GM23248 (cell line): ENCODE results near the gene SMIM43. TPM values are rescaled to one million over a fixed set of nuclear protein-coding genes. Genes with fewer than 3 reads are reported as not detected.

Source experiments
- DNase-seq: peaks from one replicate; pipeline ENCODE4 v3.0.0-alpha.2; 2015
- H2AFZ ChIP-seq: fragments of 200-600 bp; sonication (generic); 2 replicates; pipeline ENCODE4 v1.6.1; 2016; ENCODE audit warnings: antibody characterized with exemption
- H3F3A ChIP-seq: fragments of 200-600 bp; sonication (generic); 2 replicates; pipeline ENCODE4 v1.6.1; 2016; ENCODE audit warnings: mild to moderate bottlenecking, antibody characterized with exemption, mixed run types; ENCODE audit not compliant: insufficient read depth
- H3K27ac ChIP-seq: fragments of 200-600 bp; sonication (generic); 2 replicates; pipeline ENCODE4 v1.5.1; 2016; ENCODE audit warnings: mild to moderate bottlenecking
- H3K27me3 ChIP-seq: fragments of 200-600 bp; sonication (generic); replicated peaks from 2 replicates; pipeline ENCODE4 v1.6.1; 2016; ENCODE audit warnings: mild to moderate bottlenecking; ENCODE audit not compliant: insufficient read depth
- H3K36me3 ChIP-seq: fragments of 200-600 bp; sonication (generic); 2 replicates; pipeline ENCODE4 v1.6.1; 2016; ENCODE audit warnings: low read depth, mild to moderate bottlenecking
- H3K4me1 ChIP-seq: fragments of 200-600 bp; sonication (generic); 2 replicates; pipeline ENCODE4 v1.6.1; 2016; ENCODE audit warnings: mild to moderate bottlenecking; ENCODE audit not compliant: insufficient read depth
- H3K4me2 ChIP-seq: fragments of 200-600 bp; sonication (generic); one replicate; pipeline ENCODE4 v1.6.1; 2016; ENCODE audit warnings: mild to moderate bottlenecking; ENCODE audit not compliant: unreplicated experiment
- H3K4me3 ChIP-seq: fragments of 200-600 bp; sonication (generic); 2 replicates; pipeline ENCODE4 v1.5.1; 2016; ENCODE audit warnings: mild to moderate bottlenecking
- H3K79me2 ChIP-seq: fragments of 200-600 bp; sonication (generic); 2 replicates; pipeline ENCODE4 v1.6.1; 2016; ENCODE audit warnings: mild to moderate bottlenecking; ENCODE audit not compliant: insufficient read depth
- H3K9ac ChIP-seq: fragments of 200-600 bp; sonication (generic); 2 replicates; pipeline ENCODE4 v1.6.1; 2016; ENCODE audit warnings: mild to moderate bottlenecking
- H3K9me2 ChIP-seq: fragments of 200-600 bp; sonication (generic); 2 replicates; pipeline ENCODE4 v1.6.1; 2016; ENCODE audit warnings: mixed run types, mild to moderate bottlenecking, moderate library complexity; ENCODE audit not compliant: insufficient read depth
- H3K9me3 ChIP-seq: fragments of 200-600 bp; sonication (generic); one replicate; pipeline ENCODE4 v1.6.1; 2017; ENCODE audit warnings: low read depth
- H4K20me1 ChIP-seq: fragments of 200-600 bp; sonication (generic); 2 replicates; pipeline ENCODE4 v1.6.0; 2016; ENCODE audit not compliant: insufficient read depth
- EZH2 ChIP-seq: fragments of 200-600 bp; sonication (generic); IDR thresholded peaks from 2 replicates; pipeline ENCODE4 v1.6.1; 2018; ENCODE audit warnings: antibody characterized with exemption, mild to moderate bottlenecking; ENCODE audit not compliant: insufficient read depth, poor library complexity, severe bottlenecking
- EZH2phosphoT487 ChIP-seq: fragments of 200-600 bp; sonication (generic); IDR thresholded peaks from 2 replicates; pipeline ENCODE4 v1.6.1; 2018; ENCODE audit warnings: antibody characterized with exemption, moderate library complexity, mild to moderate bottlenecking, low read depth; ENCODE audit not compliant: insufficient read depth
- WGBS, 2 experiments: methylation state at CpG; one replicate each; pipeline ENCODE4 v1.1.6; 2015 to 2017; ENCODE audit warnings: low lambda C conversion rate in 2 of 2, low coverage in 1 of 2; ENCODE audit errors: missing lambda C conversion rate in 2 of 2; 5-methylcytosine and 5-hydroxymethylcytosine counted together
- in situ Hi-C: fragments of 300-500 bp; cut with MboI; formaldehyde crosslinking; loops from 2 replicates; pipeline ENCODE4 v1.15.0; 2020
- polyA plus RNA-seq: library from polyadenylated mRNA; unstranded; fragments of >200 nt; fragmentation: Nextera tagmentation; extraction: Ambion mirVana; gene quantifications from 2 replicates; pipeline ENCODE4 v1.2.1, GENCODE V29; 2016
- total RNA-seq: library from RNA; depleted of rRNA; stranded (reverse); fragments of >200 nt; shearing (Covaris generic); gene quantifications from 2 replicates; pipeline ENCODE4 v1.2.3, GENCODE V29; 2014

SMIM43 gene
- total and polyA plus RNA-seq, 2 experiments from 2014 or later = 1.4 to 3.5 TPM

GRCh38 chr4:121801715-121802075, 36.7 kb upstream of the SMIM43 start:
- H3K9me2 ChIP-seq = no peaks in the 10 kb centered on the region
- 0 to 1% methylated on average over 4 of the region's 4 CpGs for WGBS, 2 experiments
- H3K36me3 ChIP-seq = peaks cover 39% of the 10 kb centered on the region
- peaks cover 19% of the 10 kb centered on the region for H3K4me1 ChIP-seq
- peaks cover 49% of the 10 kb centered on the region for H3K79me2 ChIP-seq
- no peaks in the 10 kb centered on the region for H3K9me3 ChIP-seq
- H3K4me3 ChIP-seq = peak overlapping the region; percentile 93
- H4K20me1 ChIP-seq = no peaks in the 10 kb centered on the region
- peak overlapping the region; percentile 94 for H3K4me2 ChIP-seq
- in situ Hi-C loops = no loop called here
- TF ChIP-seq EZH2phosphoT487 (no peak), EZH2 (no peak)
- peak overlapping the region; percentile 89 for H3K27ac ChIP-seq
- H2AFZ ChIP-seq = peak overlapping the region; percentile 98
- peaks cover 4% of the 10 kb centered on the region; the same call in 1 of the 2 replicates for H3F3A ChIP-seq
- peak overlapping the region; percentile 88 for H3K9ac ChIP-seq
- H3K27me3 ChIP-seq = no peaks in the 10 kb centered on the region
- no peak for DNase-seq

GRCh38 chr4:121800961-121801714, 36.2 kb upstream of the SMIM43 start, which contains the start of gene EXOSC9:
Gene EXOSC9 (plus strand): TSS chr4:121801323. CDS start chr4:121801425, 102 bp downstream.
- Histone ChIP-seq H3K9me2 (no peaks in the 10 kb centered on the region), H3K9me3 (no peaks in the 10 kb centered on the region), H3K27ac (peak within 1 kb of the TSS; percentile 89), H4K20me1 (no peaks in the 10 kb centered on the region), H3K27me3 (no peaks in the 10 kb centered on the region), H3K36me3 (peaks cover 34% of the 10 kb centered on the region), H3K79me2 (peaks cover 43% of the 10 kb centered on the region), H3K4me3 (peak within 1 kb of the TSS; percentile 93), H3K4me1 (peaks cover 24% of the 10 kb centered on the region), H2AFZ (peak within 1 kb of the TSS; percentile 98), H3K4me2 (peak within 1 kb of the TSS; percentile 94), H3F3A (peaks cover 4% of the 10 kb centered on the region), H3K9ac (peak within 1 kb of the TSS; percentile 88)
- DNase-seq = peak; percentile 95
- 1% methylated on average over 46 to 48 of the region's 48 CpGs for WGBS, 2 experiments
- no peak for TF ChIP-seq EZH2phosphoT487
- no peak for TF ChIP-seq EZH2
- in situ Hi-C loops = no loop called here

- in situ Hi-C loops = no loop called here
- Histone ChIP-seq H3K4me1 (peaks cover 29% of the 10 kb centered on the region), H3K79me2 (peaks cover 43% of the 10 kb centered on the region), H3K36me3 (peaks cover 30% of the 10 kb centered on the region), H3K27me3 (no peaks in the 10 kb centered on the region), H3K9ac (peak overlapping the region; percentile 88), H2AFZ (peak overlapping the region; percentile 98), H3K4me3 (peak overlapping the region; percentile 93), H3K27ac (peak overlapping the region; percentile 89), H4K20me1 (no peaks in the 10 kb centered on the region), H3F3A (peaks cover 10% of the 10 kb centered on the region), H3K4me2 (peak overlapping the region; percentile 94), H3K9me2 (no peaks in the 10 kb centered on the region), H3K9me3 (no peaks in the 10 kb centered on the region)
- DNase-seq = no peak
- TF ChIP-seq EZH2phosphoT487 (no peak), EZH2 (no peak)
- WGBS, 2 experiments = 33 to 44% methylated on average over 8 of the region's 8 CpGs
Observed at GRCh38 chr4:121800638-121800960, 35.6 kb upstream of the SMIM43 start.

- in situ Hi-C loops = no loop called here
- Histone ChIP-seq H3K4me2 (peak overlapping the region; percentile 94), H3K27ac (peak overlapping the region; percentile 89; the same call in 1 of the 2 replicates)
Observed at GRCh38 chr4:121799867-121800501, 35.0 kb upstream of the SMIM43 start.

More at GRCh38 chr4:121799867-121800501, 35.0 kb upstream of the SMIM43 start:
- H3K4me3 ChIP-seq = no peak overlapping the region; the same call in 1 of the 2 replicates
- peaks cover 25% of the 10 kb centered on the region for H3K36me3 ChIP-seq
- H2AFZ ChIP-seq = peak overlapping the region; percentile 98
- no peaks in the 10 kb centered on the region for H3K9me2 ChIP-seq
- no peaks in the 10 kb centered on the region for H4K20me1 ChIP-seq
- TF ChIP-seq EZH2phosphoT487 = no peak
- TF ChIP-seq EZH2 = no peak
- H3K27me3 ChIP-seq = no peaks in the 10 kb centered on the region
- peaks cover 12% of the 10 kb centered on the region for H3F3A ChIP-seq
- peak overlapping the region; percentile 88 for H3K9ac ChIP-seq
- no peak for DNase-seq
- H3K9me3 ChIP-seq = no peaks in the 10 kb centered on the region
- H3K4me1 ChIP-seq = peaks cover 35% of the 10 kb centered on the region
- H3K79me2 ChIP-seq = peaks cover 38% of the 10 kb centered on the region
- 70 to 75% methylated on average over 3 of the region's 3 CpGs for WGBS, 2 experiments
